Ovary (tissue), 3 donors: Measurements from ENCODE around the gene NEUROD6.

Experiments
- CTCF ChIP-seq, 3 donors: fragments of 450-650 bp in 2 of 3; fragments of 200-600 bp in 1 of 3; IDR thresholded peaks; one replicate each; pipeline versions ENCODE4 v1.5.1 to v1.8.0; 2016 to 2022; ENCODE audit warnings: antibody characterized with exemption in 3 of 3, mild to moderate bottlenecking in 1 of 3
- POLR2A ChIP-seq: fragments of 450-650 bp; IDR thresholded peaks from one replicate; pipeline ENCODE4 v1.6.1; 2017; ENCODE audit warnings: antibody characterized with exemption, mild to moderate bottlenecking, moderate library complexity
- donor health status: DM: no; HTN: no; CAD: no.

- no peak for TF ChIP-seq POLR2A
- no peak for TF ChIP-seq CTCF (IDR thresholded peaks at IDR 0.05)
Observed at GRCh38 chr7:31372231-31372959, 31.9 kb upstream of the NEUROD6 start.
